ENCODE measurements around the gene MBNL1. TPM values are rescaled to one million over a fixed set of nuclear protein-coding genes. Genes with fewer than 3 reads are reported as not detected.

MBNL1 gene
- total RNA-seq, 1 donor from 2014 or later, result 229 TPM

DNA sequence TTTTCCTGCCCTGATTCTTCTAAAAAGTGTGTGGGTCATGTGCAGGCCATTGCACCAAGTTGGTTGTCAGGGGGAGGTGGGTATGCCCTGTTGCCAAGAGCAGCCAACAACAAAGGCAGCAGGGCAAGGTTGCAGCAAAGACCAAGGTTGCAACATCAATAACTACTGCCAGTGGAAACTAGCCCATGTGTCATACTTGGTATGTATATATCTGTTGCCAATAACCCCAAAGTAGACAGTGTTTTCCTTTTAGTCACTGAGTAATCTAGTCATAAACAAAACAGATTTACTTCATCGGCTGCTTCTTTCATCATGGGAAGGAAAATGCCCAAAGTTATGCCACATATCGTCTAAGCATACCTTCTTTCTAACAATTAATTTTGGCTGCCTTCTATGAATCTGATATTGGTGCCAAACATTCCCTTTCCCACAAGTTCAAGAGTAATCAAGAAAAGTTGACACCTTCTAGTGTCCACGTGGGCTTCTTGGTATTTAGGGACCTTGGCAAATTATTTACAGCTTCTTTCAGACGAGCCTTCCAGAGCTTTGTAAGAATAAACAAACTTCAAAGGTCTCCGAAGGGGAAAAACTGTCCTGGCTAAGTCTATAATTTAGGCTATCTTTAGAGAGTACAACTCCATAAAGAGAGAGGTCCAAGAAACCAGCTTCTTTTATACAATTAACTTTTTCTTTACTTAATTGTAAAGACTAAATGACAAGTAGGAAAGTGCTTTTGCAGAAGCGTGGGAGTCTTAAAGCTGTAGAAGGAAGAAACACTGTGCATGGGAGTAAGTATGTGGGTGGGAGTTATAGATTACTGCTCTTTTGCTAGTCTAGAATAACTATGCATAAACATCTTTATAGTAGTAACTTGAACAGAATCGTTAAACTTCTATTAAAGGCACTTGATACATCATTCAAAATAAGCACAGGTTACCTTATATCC lies 10.0 kb upstream of the MBNL1 start:
- intact Hi-C loops (cut with DNase I), result no loop called here

DNA sequence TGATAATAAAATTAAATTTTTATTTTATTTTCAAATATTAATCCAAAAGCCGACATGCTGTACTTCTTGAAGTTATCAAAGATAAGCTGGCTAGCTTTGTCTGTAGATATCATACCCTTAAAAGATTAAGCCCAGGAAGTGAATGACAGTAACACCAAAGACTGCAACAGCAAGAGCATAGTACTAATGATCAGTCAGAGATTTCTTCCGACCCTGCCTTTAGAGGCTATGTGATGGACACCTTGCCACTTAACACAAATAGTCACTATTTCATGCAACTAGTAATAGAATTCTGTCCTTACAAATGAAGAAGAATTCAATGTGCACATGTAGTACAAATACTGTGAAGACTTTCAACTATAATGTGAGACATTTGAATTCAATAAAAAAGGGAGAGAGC lies 9.3 kb upstream of the MBNL1 start:
- ATAC-seq (no peak), DNase-seq (no peak)
- Histone ChIP-seq H3K36me3 (no peaks in the 10 kb centered on the region), H3K9me3 (no peaks in the 10 kb centered on the region), H3K4me3 (no peak overlapping the region), H3K27me3 (no peaks in the 10 kb centered on the region), H3K27ac (peak overlapping the region; percentile 86), H3K4me1 (peaks cover 42% of the 10 kb centered on the region)
- TF ChIP-seq CTCF (IDR thresholded peaks at IDR 0.05), result no peak
- intact Hi-C loops (cut with DNase I), result no loop called here

More for the DNA sequence above, 10.0 kb upstream of the MBNL1 start:
- Histone ChIP-seq H3K27ac (peak overlapping the region; percentile 86), H3K27me3 (no peaks in the 10 kb centered on the region), H3K4me1 (peaks cover 36% of the 10 kb centered on the region), H3K9me3 (no peaks in the 10 kb centered on the region), H3K4me3 (peak overlapping the region; percentile 21), H3K36me3 (no peaks in the 10 kb centered on the region)
- peak; percentile 92 for ATAC-seq
- peak; percentile 70 for DNase-seq
- TF ChIP-seq CTCF (IDR thresholded peaks at IDR 0.05), result no peak

GRCh38 chr3:152260026-152260425 lies 8.7 kb upstream of the MBNL1 start:
- intact Hi-C loops (cut with DNase I), result no loop called here
- Histone ChIP-seq H3K27me3 (no peaks in the 10 kb centered on the region), H3K27ac (no peak overlapping the region), H3K36me3 (no peaks in the 10 kb centered on the region), H3K4me1 (peaks cover 42% of the 10 kb centered on the region), H3K4me3 (no peak overlapping the region), H3K9me3 (no peaks in the 10 kb centered on the region)
- DNase-seq, result no peak
- no peak for TF ChIP-seq CTCF (IDR thresholded peaks at IDR 0.05)
- ATAC-seq, result no peak

- intact Hi-C loops (cut with DNase I), result no loop called here
Observed at GRCh38 chr3:152260529-152260928, 8.2 kb upstream of the MBNL1 start.

DNA sequence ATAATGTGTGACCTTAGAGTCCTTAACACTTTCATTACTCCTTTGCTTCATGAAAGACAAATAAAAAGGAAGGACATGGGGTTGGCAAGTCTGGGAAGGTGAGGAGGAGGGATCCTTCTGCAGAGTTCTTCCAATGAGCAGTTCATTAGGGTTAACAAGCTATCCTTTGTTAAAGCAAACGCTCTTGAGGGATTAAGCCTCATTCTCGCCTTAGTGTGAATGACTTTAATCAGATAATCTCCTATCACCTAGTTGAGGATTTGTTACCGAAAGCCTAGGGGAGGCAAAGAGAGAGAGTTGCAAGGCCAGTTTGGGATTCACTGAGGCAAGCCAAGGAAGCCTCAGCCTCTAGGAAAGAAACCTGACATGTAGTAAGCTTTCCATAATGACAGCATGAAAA lies 7.4 kb upstream of the MBNL1 start:
- ATAC-seq (no peak), DNase-seq (no peak)
- no peaks in the 10 kb centered on the region for H3K36me3 ChIP-seq
- H3K27ac ChIP-seq, result no peak overlapping the region
- H3K4me1 ChIP-seq, result peaks cover 47% of the 10 kb centered on the region
- TF ChIP-seq CTCF (IDR thresholded peaks at IDR 0.05), result no peak
- intact Hi-C loops (cut with DNase I), result no loop called here
- no peaks in the 10 kb centered on the region for H3K27me3 ChIP-seq
- H3K4me3 ChIP-seq, result no peak overlapping the region
- no peaks in the 10 kb centered on the region for H3K9me3 ChIP-seq

More at GRCh38 chr3:152260529-152260928, 8.2 kb upstream of the MBNL1 start:
- ATAC-seq (no peak), DNase-seq (no peak)
- no peak overlapping the region for H3K4me3 ChIP-seq
- TF ChIP-seq CTCF (IDR thresholded peaks at IDR 0.05), result no peak
- no peaks in the 10 kb centered on the region for H3K27me3 ChIP-seq
- no peaks in the 10 kb centered on the region for H3K9me3 ChIP-seq
- H3K4me1 ChIP-seq, result peaks cover 44% of the 10 kb centered on the region
- no peak overlapping the region for H3K27ac ChIP-seq
- H3K36me3 ChIP-seq, result no peaks in the 10 kb centered on the region

Data from upper lobe of right lung (tissue), 1 donor.